DMS79 treated with DMSO at 0.1 percent for 48 hours (cell line): ENCODE measurements around the gene NT5DC3.
"Not testable (repeated sequence)": the region's sequence is repeated elsewhere in the genome, so short reads cannot be mapped to it uniquely, and the experiment has no call there.

Experiments
- DNase-seq: peaks from one replicate; lab custom pipeline; 2025; lab: John Stamatoyannopoulos, UW

NT5DC3 gene

GRCh38 chr12:103809639-103810038 lies 31.4 kb downstream of the NT5DC3 start:
- DNase-seq: not testable (repeated sequence)

GRCh38 chr12:103809154-103809553 lies 31.9 kb downstream of the NT5DC3 start:
- DNase-seq: no peak

- DNase-seq: no peak
Observed at GRCh38 chr12:103808239-103808880, 32.7 kb downstream of the NT5DC3 start.

GRCh38 chr12:103807561-103808238 lies 33.3 kb downstream of the NT5DC3 start:
- no peak for DNase-seq

GRCh38 chr12:103806803-103807202 lies 34.2 kb downstream of the NT5DC3 start:
- DNase-seq: no peak

- no peak for DNase-seq
Observed at GRCh38 chr12:103805655-103806360, 35.2 kb downstream of the NT5DC3 start.

GRCh38 chr12:103803847-103804246 lies 37.2 kb downstream of the NT5DC3 start:
- DNase-seq: no peak

- DNase-seq: no peak
Observed at GRCh38 chr12:103802586-103802886, 38.5 kb downstream of the NT5DC3 start.

GRCh38 chr12:103801709-103802585 lies 39.1 kb downstream of the NT5DC3 start:
- DNase-seq: no peak

GRCh38 chr12:103799857-103800771 lies 40.9 kb downstream of the NT5DC3 start:
- DNase-seq: peak; percentile 95

- DNase-seq: no peak
Observed at GRCh38 chr12:103799504-103799856, 41.6 kb downstream of the NT5DC3 start.

GRCh38 chr12:103798586-103798985 lies 42.4 kb downstream of the NT5DC3 start:
- no peak for DNase-seq

GRCh38 chr12:103794309-103795213 lies 46.5 kb downstream of the NT5DC3 start:
- DNase-seq: no peak

- DNase-seq: no peak
Observed at GRCh38 chr12:103793512-103794045, 47.5 kb downstream of the NT5DC3 start.

GRCh38 chr12:103793046-103793445 lies 48.0 kb downstream of the NT5DC3 start:
- DNase-seq: no peak

GRCh38 chr12:103791350-103791920 lies 49.6 kb downstream of the NT5DC3 start:
- no peak for DNase-seq

GRCh38 chr12:103786201-103786600 lies 54.8 kb downstream of the NT5DC3 start:
- no peak for DNase-seq

- no peak for DNase-seq
Observed at GRCh38 chr12:103785243-103786031, 55.6 kb downstream of the NT5DC3 start.
